Measurements from ENCODE around the gene EBLN2.

The EBLN2 gene

DNA sequence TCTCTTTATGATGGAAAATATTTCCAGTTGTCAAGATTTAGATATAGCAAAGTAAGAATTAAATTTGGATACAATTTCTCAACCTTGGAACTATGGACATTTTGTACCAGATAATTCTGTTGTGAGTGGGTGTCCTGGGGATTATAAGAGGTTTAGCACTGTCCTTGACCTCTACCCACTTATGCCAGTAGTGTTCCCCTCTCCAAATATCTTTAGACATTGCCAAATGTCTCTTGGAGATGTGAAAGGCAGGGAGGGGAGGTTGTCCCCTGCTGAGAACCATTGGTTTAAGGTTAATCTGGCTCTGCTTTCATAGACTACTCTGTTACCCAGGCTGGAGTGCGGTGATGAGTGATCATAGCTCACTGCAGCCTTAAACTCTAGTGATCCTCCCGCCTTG is at the start of gene EBLN2:
TSS of gene EBLN2 (plus strand) at position 244 of the 400 bp plus-strand sequence. CDS start 423 bp downstream, outside the sequence.
- DNase-seq = no peak

DNA sequence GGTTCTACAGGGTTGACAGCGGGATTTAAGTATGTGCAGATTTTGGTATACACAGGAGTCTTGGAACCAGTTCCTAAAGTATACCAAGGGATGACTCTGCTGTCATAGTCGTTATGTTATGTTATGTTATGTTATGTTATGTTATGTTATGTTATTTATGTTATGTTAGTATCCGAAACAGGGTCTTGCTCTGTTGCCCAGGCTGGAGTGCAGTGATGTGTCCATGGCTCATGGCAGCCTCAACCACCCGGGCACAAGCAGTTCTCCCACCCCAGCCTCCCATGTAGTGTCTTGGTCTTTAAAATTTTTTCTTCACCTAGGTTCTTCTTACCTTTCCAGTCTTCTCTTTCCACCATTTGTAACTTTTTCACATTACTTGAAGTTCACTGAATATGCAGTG is 43.2 kb upstream of the EBLN2 start:
- DNase-seq = no peak

DNA sequence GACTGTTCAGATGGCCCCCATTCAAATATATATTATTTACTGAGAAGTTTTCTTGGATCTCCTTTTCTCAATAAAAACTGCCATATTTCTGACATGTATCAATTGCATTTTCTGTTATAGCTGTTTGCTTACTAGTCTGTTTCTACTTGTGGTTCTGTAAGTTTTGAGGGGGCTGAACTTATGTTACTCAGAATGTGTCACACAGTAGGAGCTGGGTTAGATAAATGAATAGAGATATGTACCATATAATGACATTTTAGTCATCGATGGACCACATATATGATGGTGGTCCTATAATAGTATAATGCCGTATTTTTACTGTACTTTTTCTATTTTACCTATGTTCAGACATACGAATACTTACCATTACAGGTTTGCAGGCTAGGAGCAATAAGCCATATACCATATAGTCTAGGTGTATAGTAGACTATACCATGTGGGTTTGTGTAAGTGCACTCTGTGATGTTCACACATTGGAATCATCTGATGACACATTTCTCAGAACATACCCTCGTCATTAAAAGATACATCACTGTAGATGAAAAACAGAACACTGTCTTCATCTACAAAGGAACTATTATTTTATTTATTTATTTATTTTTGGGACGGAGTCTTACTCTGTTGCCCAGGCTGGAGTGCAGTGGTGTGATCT is 42.5 kb upstream of the EBLN2 start:
- DNase-seq = no peak

DNA sequence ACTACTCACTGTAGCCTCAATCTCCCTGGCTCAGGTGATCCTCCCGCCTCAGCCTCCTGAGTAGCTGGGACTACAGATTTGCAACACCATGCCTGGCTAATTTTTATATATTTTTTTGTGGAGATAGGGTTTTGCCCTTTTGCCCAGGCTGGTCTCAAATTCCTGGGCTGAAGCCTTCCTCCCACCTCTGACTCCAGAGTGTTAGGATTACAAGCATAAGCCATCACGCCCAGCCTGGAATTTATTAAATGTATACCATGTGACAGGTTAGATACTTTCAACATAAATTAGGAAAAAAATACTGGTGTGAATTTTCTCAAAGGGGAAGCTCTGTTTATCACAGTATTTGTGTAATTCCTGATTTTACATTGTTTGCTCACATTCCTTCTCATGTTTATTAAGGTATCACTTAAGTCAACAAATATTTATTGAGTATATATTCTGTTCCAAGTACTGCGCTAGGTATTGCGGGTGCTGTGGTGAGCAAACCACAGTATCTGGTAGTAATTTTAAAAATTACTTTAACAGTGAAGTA is 40.1 kb upstream of the EBLN2 start:
- no peak for DNase-seq

DNA sequence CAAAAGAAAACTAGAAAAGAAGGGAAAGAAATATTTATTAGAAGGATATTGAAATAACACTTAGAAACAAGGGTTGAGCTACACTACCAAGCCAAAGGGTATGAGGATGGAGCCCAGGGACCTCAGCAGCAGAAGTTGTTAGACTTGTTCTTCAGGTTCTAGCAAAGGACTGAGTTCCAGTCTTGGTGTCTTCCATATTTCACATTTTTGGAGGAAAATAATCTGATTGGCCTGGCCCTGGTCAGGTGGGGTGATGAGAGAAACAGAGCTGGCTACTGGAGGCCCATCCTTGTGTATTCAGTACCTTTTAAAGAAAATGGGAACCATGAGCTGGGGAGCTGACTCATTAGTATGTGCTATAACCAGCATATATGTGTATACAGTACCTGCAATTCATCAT is 36.6 kb upstream of the EBLN2 start:
- DNase-seq = no peak

DNA sequence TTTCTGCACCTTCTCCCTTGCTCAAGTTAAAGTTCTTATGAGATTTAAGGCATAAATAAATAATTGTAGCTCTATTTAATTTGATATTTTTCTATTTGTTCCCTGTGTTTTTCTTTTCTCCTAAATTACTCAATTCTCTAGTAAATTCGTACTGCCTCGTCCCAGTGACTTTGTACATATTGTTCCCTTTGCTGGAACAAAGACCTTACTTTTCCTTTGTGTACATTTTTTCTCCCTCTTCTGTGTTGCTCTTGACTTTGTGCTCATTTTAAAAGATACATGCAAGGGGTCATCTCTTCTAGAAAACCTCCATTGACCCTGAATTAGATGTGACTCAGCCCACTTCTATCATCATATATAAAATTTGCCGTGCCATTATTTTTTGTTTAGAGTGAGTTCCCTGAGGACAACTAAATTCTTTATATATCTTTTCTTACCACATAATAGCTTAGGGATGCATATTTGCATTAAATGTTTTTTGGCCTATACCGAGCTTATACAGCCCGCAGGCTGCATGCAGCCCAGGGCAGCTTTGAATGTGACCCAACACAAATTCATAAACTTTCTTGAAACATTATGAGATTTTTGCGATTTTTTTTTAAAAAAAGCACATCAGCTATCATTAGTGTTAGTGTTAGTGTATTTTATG is 35.2 kb upstream of the EBLN2 start:
- DNase-seq = no peak

DNA sequence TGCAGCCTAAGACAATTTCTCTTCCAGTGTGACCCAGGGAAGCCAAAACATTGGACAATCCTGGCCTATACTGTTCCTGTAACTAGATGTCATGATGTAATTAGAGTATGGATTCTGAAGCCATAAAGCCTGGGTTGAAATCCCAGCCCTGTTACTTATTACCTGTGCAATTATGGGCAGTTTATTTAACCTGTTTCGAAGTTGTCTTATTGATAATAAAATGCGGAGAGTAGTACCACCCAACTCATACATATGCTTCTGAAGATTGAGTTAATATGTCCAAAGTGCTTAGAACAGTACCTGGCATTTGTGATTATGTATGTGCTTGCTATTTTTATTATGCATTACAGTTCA is 34.7 kb upstream of the EBLN2 start:
- no peak for DNase-seq

DNA sequence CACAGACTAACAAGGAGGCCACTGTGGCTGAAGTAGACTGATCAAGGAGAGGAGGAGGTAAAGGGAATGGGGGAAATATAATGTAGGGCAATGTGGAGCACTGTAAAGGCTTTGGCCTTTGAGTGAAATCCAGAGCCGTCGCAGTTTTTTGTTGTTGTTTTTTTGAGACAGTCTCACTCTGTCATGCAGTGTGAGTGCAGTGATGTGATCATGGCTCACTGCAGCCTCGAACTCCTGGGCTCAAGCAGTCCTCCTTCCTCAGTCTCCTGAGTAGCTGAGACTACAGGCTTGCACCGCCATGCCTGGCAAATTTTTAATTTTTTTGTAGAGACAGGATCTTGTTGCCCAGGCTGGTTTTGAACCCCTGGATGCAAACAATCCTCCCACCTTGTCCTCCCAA is 32.7 kb upstream of the EBLN2 start:
- DNase-seq = no peak

DNA sequence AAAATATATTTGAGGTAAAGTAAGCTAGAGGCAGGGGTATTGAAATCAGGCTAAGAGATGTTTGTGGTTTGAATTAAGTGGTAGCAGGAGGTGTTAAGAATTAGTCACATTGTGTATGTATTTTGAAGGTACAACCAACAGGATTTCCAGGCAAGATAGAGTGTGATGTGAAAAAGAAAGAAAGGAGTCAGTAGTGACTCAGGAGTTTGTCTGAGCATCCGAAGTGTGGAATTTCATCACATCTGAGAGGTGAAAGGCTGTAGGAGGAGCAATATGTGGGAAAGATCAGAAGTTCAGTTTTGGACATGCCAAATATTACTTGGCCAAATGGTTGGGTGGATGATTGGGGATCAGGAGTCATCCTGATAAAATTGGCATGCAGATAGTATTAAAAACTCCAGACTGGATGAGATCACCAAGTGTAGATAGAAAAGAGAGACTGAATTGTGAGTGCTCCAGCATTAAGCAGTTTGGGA is 32.1 kb upstream of the EBLN2 start:
- no peak for DNase-seq

DNA sequence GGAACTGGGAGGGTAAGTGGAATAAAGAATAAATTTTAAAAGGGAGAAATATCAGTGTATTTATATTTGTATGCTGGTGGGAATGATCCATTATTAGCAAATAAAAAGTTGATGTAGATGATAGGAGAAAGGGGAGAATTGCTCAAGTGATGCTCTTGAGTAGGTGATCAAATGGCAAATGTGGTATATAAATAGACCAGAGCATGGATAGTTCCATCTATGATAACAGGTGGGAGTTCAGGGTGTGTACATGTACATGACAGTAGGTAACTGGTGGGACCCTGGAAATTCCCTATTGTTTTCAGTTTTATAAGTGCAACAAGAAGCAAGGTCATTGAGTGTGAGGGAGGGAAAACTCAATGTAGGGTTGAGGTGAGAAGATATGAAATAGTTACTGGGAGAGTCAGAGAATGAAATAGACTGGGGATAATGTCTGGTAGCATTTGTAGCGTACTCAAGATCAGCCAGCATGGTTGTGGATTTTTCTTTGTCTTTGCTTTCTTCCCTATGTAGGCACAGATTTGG is 31.3 kb upstream of the EBLN2 start:
- DNase-seq = no peak

DNA sequence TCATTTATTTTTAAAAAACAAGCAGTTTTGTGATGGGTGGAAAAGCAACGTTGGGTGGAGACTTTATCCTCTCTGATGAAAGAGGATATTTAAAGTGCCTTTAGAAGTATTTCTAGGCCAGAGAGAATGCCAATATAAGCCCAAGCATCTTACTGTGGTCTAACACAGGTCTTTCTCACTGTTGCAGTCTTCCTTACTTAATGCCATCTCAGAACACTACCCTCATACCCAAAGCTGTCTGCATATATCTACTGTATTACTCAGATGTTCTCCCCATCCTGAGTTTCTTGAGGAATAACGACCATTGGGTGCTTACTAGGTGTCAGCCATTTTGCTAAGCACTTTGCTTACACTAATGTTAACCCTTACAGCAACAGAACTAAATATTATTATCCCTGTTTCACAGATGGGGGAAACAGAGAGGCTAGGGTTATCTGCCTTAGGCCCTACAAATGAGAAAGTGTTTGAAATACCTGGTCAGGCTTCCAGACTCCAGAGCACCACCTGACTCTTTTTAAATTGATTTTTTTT is 29.8 kb upstream of the EBLN2 start:
- DNase-seq = no peak

DNA sequence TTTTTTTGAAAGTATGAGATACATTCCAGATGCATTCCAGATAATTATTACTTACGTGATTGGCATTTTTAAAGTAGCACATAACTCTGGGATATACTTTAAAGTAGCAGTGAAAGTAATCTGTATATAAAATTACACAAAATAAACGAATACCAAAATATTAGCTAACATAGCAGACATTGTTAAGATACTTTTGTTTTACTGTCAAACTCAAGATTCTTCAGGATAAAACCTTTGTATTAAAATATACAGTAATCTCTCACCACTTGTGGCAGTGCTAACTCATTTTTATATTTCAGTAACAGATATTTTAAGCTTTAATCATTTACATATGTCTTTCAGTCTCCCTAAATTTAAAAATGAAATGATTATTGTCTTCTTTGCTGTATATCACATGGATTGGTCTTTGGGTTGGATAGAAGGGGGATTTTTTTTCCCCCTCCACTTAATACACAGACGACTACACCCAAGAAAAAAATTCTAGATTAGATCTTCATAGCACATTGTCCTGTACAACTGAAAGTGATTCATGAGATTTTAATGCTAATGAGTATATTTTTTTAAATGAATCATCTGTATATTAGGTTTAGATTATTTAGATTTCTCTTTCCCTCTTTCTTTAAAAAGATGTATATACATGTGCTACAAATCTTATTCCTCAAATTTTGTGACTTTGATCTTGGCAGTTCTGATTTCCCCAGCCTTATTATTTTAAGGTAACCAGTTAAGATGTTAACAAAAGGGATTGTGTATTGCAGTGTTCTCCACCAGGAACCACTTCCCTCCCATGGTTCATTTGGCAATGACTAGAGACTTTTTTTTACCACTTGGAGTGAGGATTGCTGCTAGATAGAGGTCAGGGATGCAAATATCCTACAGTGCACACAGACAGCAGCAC is 24.5 kb upstream of the EBLN2 start:
- DNase-seq = no peak

DNA sequence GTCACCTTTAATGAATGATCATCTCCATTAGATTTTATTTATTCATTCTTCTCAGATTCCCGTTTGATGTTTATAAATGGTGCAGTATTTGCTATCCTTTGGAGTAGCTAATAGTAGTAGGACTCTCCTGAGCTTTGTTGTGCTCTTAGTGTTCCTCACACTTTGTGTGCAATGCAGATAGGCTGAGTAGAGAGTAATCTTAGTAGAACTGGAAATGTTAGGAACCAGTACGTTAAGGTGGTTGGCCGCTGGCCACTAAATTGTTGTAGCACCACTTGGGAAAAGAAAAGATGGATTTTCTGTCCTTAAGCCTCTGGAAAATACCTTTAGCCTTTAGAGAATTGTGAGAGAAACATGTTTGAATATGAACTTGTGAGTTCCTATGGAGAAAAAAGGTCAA is 19.9 kb upstream of the EBLN2 start:
- no peak for DNase-seq

DNA sequence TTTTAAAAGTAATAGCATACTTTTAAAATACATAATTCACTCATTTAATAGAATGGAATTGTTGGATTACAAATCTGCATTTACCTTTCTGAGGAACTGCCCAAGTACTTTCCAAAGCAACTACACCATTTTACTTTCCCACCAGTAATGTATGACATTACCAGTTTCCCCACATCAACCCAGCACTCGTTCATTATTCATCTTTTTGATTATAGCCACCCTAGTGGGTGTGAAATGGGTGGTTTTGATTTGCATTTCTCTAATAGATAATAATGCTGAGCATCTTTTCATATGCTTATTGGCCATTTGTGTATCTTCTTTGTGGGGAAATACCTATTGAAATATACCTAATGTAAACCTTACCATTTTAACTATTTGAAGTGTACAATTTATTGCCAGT is 18.0 kb upstream of the EBLN2 start:
- DNase-seq = no peak

DNA sequence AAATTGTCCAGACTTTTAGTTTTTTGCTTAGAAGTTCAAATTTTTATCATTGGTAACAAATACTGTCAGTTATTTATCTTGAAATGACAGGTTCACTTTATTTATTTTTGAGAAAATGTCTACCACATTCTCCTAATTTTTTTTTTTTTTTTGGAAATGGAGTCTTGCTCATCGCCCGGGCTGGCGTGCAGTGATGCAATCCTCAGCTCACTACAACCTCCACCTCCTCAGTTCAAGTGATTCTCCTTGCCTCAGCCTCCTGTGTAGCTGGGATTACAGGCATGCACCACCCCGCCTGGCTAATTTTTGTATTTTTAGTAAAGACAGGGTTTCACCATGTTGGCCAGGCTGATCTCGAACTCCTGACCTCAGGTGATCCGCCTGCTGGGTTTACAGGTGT is 16.1 kb upstream of the EBLN2 start:
- no peak for DNase-seq

DNA sequence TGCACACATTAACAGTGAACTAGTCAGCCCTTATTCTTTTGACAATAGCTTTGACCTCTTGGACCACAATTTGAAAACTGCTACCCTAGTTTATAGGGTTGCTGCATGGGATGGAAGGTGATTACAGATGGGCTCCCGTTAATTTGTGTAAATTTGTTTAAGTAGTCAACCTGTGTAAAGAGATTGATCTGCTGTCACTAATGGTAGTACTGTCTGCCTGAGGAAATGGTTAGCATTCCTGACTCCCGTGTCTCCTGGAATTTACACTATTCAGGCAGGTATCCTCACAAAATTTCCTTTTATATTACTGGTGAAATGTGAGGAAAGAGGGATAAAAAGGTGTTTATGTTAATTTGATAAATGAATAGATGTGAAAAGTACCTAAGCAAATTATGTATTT is 15.3 kb upstream of the EBLN2 start:
- no peak for DNase-seq

DNA sequence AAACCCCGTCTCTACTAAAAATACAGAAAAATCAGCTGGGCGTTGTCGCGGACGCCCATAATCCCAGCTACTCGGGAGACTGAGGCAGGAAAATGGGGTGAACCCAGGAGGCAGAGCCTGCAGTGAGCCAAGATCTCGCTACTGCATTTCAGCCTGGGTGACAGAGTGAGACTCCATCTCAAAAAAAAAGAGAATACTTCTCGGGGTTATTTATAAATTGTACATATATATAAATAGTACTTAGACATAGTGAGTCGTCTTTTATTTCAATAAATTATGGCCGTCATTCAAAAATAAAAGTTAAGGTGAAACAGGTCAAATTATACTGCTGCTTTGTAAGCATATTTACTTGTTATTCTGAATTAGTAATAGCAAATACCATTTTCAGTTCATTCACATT is 12.1 kb upstream of the EBLN2 start:
- DNase-seq = no peak

DNA sequence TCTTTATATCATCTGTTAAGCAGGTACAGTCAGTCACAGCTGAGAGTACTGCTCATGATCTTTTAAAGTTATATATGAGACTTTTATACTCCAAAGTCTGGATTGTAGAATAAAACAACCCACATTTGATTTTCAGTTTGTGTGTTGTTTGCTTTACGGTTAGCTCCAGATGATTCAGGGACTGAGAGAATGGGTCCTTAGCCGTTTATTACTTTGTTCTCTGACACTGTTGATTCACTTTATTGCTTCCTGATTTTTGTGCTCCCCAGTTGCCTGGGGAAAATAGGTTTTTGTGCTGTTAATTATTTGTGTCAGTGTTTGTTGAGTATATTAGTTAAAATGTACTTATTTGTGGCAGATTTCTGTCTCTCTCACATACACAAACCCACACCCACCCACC is 8.6 kb upstream of the EBLN2 start:
- no peak for DNase-seq

DNA sequence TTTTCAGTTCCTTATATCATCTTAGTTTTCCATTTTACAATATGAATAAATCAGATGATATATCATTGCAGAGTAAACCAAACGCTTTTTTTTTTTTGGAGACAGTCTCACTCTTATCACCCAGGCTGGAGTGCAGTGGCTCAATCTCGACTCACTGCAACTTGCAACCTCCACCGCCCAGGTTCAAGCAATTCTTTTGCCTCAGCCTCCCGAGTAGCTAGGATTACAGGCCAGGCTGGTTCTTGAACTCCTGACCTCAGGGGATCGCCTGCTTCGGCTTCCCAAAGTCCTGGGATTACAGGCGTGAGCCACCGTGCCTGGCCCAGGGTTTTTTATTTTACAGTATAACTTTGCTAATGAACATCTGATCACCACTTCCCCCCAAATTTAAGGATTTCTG is 5.9 kb upstream of the EBLN2 start:
- DNase-seq = no peak

DNA sequence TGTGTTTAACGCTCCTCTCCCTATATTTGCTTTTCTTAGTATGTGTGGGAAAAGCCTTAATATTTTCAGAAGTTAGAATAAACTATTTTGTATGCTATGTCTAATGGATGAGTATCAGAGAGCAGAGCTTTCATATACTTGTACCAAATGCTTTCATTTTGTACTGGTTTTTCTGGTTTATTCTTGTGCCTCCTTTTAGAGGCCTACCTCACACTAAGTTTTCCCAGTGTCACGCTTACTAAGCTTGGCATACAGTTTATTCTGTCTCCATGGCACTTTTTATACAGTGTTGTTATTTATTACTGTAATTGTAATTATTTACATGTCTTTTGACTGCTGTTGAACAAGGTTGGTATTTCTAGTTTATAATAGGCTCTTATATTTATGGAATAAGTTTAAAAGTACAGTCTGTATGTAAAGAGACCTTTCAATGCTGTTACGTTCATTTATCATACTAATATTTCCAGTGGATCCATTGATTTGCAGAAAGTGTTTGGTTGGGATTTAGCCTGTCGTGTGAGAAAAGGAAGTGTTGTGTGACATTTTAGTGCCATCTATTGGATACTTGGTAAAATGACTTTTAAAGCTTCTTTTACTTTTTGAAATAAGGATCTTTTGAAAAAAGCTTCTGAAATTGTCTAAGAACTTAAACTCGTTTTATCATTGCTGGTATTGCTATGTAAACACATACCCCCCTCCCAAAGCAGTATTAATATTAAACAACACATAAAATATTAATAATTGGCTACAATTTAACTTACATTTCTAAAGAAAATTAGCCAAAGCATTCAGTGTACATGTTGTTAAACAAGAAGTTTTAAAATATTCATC is 5.2 kb upstream of the EBLN2 start:
- no peak for DNase-seq

DNA sequence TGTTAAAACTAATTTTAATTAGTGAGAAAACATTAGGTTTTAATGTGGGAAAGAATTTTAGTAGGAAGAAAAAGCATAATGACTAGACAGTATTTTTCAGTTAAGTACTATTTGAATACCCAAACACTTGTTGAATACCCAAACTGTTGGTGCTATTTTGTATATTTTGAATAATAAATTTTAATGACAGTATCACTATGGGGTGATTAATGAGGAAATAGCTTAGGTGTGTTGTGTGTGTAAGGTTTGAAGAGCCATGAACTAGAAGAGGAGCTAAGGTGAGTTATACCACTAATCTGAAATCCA is 4.7 kb upstream of the EBLN2 start:
- no peak for DNase-seq

DNA sequence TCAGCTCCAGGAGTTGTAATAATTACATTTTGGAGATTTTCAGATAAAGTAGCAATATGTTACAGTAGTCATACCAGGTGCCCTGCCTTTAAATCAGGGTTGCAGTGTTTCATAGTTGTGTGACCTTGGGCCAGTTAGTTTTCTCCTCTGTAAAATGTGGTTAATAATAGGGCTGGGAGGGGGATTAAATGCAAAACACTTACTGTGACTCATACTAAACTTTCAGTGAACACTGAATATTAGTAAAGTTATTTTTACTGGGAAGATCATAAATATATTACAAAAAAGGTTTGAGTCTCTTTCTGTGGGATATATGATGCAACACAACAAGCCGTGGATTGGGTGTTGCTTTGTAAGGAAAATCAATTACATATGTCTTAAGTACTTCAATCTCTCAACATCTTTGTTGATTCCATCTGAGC is 1.1 kb upstream of the EBLN2 start:
- no peak for DNase-seq
